Mesenchymal stem cell (in vitro differentiated cells and primary cell): ENCODE measurements around the gene COL4A2.

Experiments used
- DNase-seq: peaks from one replicate; pipeline ENCODE4 v3.0.0-alpha.2; 2013
- H2AFZ ChIP-seq: one replicate; pipeline ENCODE4 v1.6.1; 2013; ENCODE audit warnings: low read depth, mild to moderate bottlenecking, control low read depth, inconsistent platforms, low read length, moderate library complexity
- H2AK5ac ChIP-seq: 2 replicates; pipeline ENCODE4 v1.6.1; 2013; ENCODE audit warnings: low read length, moderate library complexity, mild to moderate bottlenecking, inconsistent platforms; ENCODE audit not compliant: severe bottlenecking
- H2BK120ac ChIP-seq: one replicate; pipeline ENCODE4 v1.6.1; 2013; ENCODE audit warnings: low read depth, mild to moderate bottlenecking, inconsistent platforms, low read length, moderate library complexity
- H2BK12ac ChIP-seq, 2 experiments: one replicate each; pipeline ENCODE4 v1.6.1; 2013; ENCODE audit warnings: inconsistent platforms in 2 of 2, low read length in 2 of 2, mild to moderate bottlenecking in 2 of 2, moderate library complexity in 2 of 2, control low read depth in 1 of 2
- H2BK15ac ChIP-seq: one replicate; pipeline ENCODE4 v1.6.1; 2013; ENCODE audit warnings: mild to moderate bottlenecking, low read depth, inconsistent platforms; ENCODE audit not compliant: poor library complexity, severe bottlenecking
- H2BK5ac ChIP-seq: 2 replicates; pipeline ENCODE4 v1.6.1; 2013; ENCODE audit warnings: low read depth, mild to moderate bottlenecking, low read length, control low read depth, inconsistent platforms; ENCODE audit not compliant: poor library complexity, severe bottlenecking
- H3K14ac ChIP-seq, 2 experiments: one replicate each; pipeline ENCODE4 v1.6.1; 2013; ENCODE audit warnings: inconsistent platforms in 2 of 2, low read length in 2 of 2, control low read depth in 1 of 2, mild to moderate bottlenecking in 1 of 2, moderate library complexity in 1 of 2
- H3K18ac ChIP-seq, 2 experiments: one replicate each; pipeline ENCODE4 v1.6.1; 2013; ENCODE audit warnings: inconsistent platforms in 2 of 2, low read length in 2 of 2, control low read depth in 1 of 2, low read depth in 1 of 2, mild to moderate bottlenecking in 1 of 2
- H3K23ac ChIP-seq, 2 experiments: one replicate each; pipeline ENCODE4 v1.6.1; 2013; ENCODE audit warnings: inconsistent platforms in 2 of 2, low read length in 2 of 2, mild to moderate bottlenecking in 2 of 2, moderate library complexity in 2 of 2, control low read depth in 1 of 2
- H3K27ac ChIP-seq: 2 replicates; pipeline ENCODE4 v1.5.1; 2013; ENCODE audit warnings: mild to moderate bottlenecking, moderate library complexity, low read length, control low read depth, inconsistent platforms; ENCODE audit not compliant: poor library complexity, severe bottlenecking
- H3K27me3 ChIP-seq, 2 experiments: 2 replicates each; pipeline versions ENCODE4 v1.6.1 to v1.7.0; 2013; ENCODE audit warnings: low read length in 2 of 2, mild to moderate bottlenecking in 2 of 2, moderate library complexity in 2 of 2, control low read depth in 1 of 2, inconsistent platforms in 1 of 2; ENCODE audit not compliant: control insufficient read depth in 1 of 2, insufficient read depth in 1 of 2
- H3K36me3 ChIP-seq, 2 experiments: 2 replicates each; pipeline versions ENCODE4 v1.6.1 to v1.7.0; 2013; ENCODE audit warnings: low read length in 2 of 2, control low read depth in 1 of 2, inconsistent platforms in 1 of 2, low read depth in 1 of 2, mild to moderate bottlenecking in 1 of 2; ENCODE audit not compliant: insufficient read depth in 2 of 2, control insufficient read depth in 1 of 2
- H3K4ac ChIP-seq, 2 experiments: one replicate each; pipeline ENCODE4 v1.6.1; 2013; ENCODE audit warnings: inconsistent platforms in 2 of 2, low read length in 2 of 2, mild to moderate bottlenecking in 2 of 2, moderate library complexity in 2 of 2, control low read depth in 1 of 2, low read depth in 1 of 2
- H3K4me1 ChIP-seq: 2 replicates; pipeline ENCODE4 v1.6.1; 2013; ENCODE audit warnings: low read depth, low read length, control low read depth; ENCODE audit not compliant: control insufficient read depth, insufficient read depth
- H3K4me2 ChIP-seq: 2 replicates; pipeline ENCODE4 v1.6.1; 2013; ENCODE audit warnings: low read length, mild to moderate bottlenecking, inconsistent platforms; ENCODE audit not compliant: poor library complexity, severe bottlenecking
- H3K4me3 ChIP-seq, 2 experiments: 2 replicates each; pipeline versions ENCODE4 v1.5.1 to v1.7.0; 2013; ENCODE audit warnings: low read length in 2 of 2, mild to moderate bottlenecking in 2 of 2, control low read depth in 1 of 2, low read depth in 1 of 2; ENCODE audit not compliant: insufficient read depth in 1 of 2
- H3K79me1 ChIP-seq: replicated peaks from 2 replicates; pipeline ENCODE4 v1.6.1; 2013; ENCODE audit warnings: mild to moderate bottlenecking, control low read depth, low read length, inconsistent platforms; ENCODE audit not compliant: poor library complexity, severe bottlenecking
- H3K9ac ChIP-seq: 2 replicates; pipeline ENCODE4 v1.7.0; 2013; ENCODE audit warnings: mild to moderate bottlenecking, low read length, moderate library complexity
- H3K9me3 ChIP-seq: 2 replicates; pipeline ENCODE4 v1.7.0; 2013; ENCODE audit warnings: mild to moderate bottlenecking, low read length; ENCODE audit not compliant: control insufficient read depth
- H4K8ac ChIP-seq: one replicate; pipeline ENCODE4 v1.6.1; 2013; ENCODE audit warnings: inconsistent platforms, mild to moderate bottlenecking, low read length, moderate library complexity
- H4K91ac ChIP-seq: one replicate; pipeline ENCODE4 v1.6.1; 2013; ENCODE audit warnings: mild to moderate bottlenecking, low read length, inconsistent platforms
- WGBS: methylation state at CpG from one replicate; pipeline ENCODE4 v1.1.7; 2013; ENCODE audit warnings: mixed read lengths; 5-methylcytosine and 5-hydroxymethylcytosine counted together

Gene COL4A2

GRCh38 chr13:110310541-110311442 lies 3.7 kb downstream of the COL4A2 start:
- Histone ChIP-seq H3K27ac (no peak overlapping the region), H3K23ac (peak overlapping the region in 1 of 2 experiments; percentile 66), H2BK15ac (no peak overlapping the region), H3K36me3 (peaks cover 9 to 47% of the 10 kb centered on the region in 2 experiments), H3K27me3 (no peaks in the 10 kb centered on the region), H3K4ac (peak overlapping the region; percentile 31 to 40), H4K8ac (no peak overlapping the region), H3K9ac (no peak overlapping the region), H3K4me3 (no peak overlapping the region), H3K4me1 (peaks cover 31% of the 10 kb centered on the region), H3K18ac (peak overlapping the region; percentile 78 to 79), H3K4me2 (no peak overlapping the region), H3K9me3 (no peaks in the 10 kb centered on the region), H2BK120ac (no peak overlapping the region), H4K91ac (no peak overlapping the region), H2BK12ac (peak overlapping the region; percentile 3 to 70), H2AFZ (no peak overlapping the region), H3K79me1 (peaks cover 3% of the 10 kb centered on the region), H2AK5ac (peak overlapping the region; percentile 23), H2BK5ac (no peak overlapping the region), H3K14ac (peak overlapping the region in 1 of 2 experiments; percentile 57)
- no peak for DNase-seq
- WGBS: 91% methylated on average over 11 of the region's 14 CpGs

GRCh38 chr13:110311443-110312338 lies 4.6 kb downstream of the COL4A2 start:
- H4K8ac ChIP-seq: peak overlapping the region; percentile 42
- peak overlapping the region in 1 of 2 experiments; percentile 57 for H3K14ac ChIP-seq
- peak overlapping the region; percentile 3 to 87 for H2BK12ac ChIP-seq
- H4K91ac ChIP-seq: peak overlapping the region; percentile 58
- H3K79me1 ChIP-seq: peaks cover 3% of the 10 kb centered on the region
- no peak overlapping the region for H2AFZ ChIP-seq
- H3K18ac ChIP-seq: peak overlapping the region; percentile 78 to 79
- peak overlapping the region; percentile 30 for H2AK5ac ChIP-seq
- H3K4me2 ChIP-seq: no peak overlapping the region
- H3K36me3 ChIP-seq: peaks cover 9 to 53% of the 10 kb centered on the region in 2 experiments
- peak overlapping the region; percentile 31 to 40 for H3K4ac ChIP-seq
- peak overlapping the region in 1 of 2 experiments; percentile 94 for H3K23ac ChIP-seq
- peak; percentile 54 for DNase-seq
- no peak overlapping the region for H2BK15ac ChIP-seq
- peaks cover 33% of the 10 kb centered on the region for H3K4me1 ChIP-seq
- H3K9ac ChIP-seq: peak overlapping the region; percentile 59
- no peak overlapping the region for H2BK120ac ChIP-seq
- no peaks in the 10 kb centered on the region for H3K27me3 ChIP-seq
- no peak overlapping the region for H2BK5ac ChIP-seq
- WGBS: 66% methylated on average over 29 of the region's 30 CpGs
- H3K4me3 ChIP-seq: no peak overlapping the region
- peak overlapping the region; percentile 15 for H3K27ac ChIP-seq
- no peaks in the 10 kb centered on the region for H3K9me3 ChIP-seq

GRCh38 chr13:110312339-110313031 lies 5.4 kb downstream of the COL4A2 start:
- Histone ChIP-seq H3K9me3 (no peaks in the 10 kb centered on the region), H3K4me2 (no peak overlapping the region), H3K27me3 (no peaks in the 10 kb centered on the region), H3K4me3 (no peak overlapping the region), H2BK12ac (no peak overlapping the region), H2AFZ (no peak overlapping the region), H2BK120ac (no peak overlapping the region), H3K23ac (no peak overlapping the region), H3K27ac (peak overlapping the region; percentile 28), H2BK5ac (no peak overlapping the region), H3K36me3 (peaks cover 15 to 61% of the 10 kb centered on the region in 2 experiments), H3K14ac (no peak overlapping the region), H2BK15ac (no peak overlapping the region), H3K9ac (peak overlapping the region; percentile 59), H4K8ac (peak overlapping the region; percentile 47), H2AK5ac (no peak overlapping the region), H4K91ac (no peak overlapping the region), H3K4me1 (peaks cover 36% of the 10 kb centered on the region), H3K79me1 (peaks cover 6% of the 10 kb centered on the region), H3K18ac (no peak overlapping the region), H3K4ac (no peak overlapping the region)
- WGBS: 45% methylated on average over 4 of the region's 4 CpGs
- peak; percentile 90 for DNase-seq
